HCT116 (cell line): ENCODE measurements around the gene POT1. TPM values are rescaled to one million over a fixed set of nuclear protein-coding genes. Genes with fewer than 3 reads are reported as not detected.

Experiments used
- ATAC-seq: fragments of 200-7000 bp; cut with Tn5 transposase; 2 replicates; pipeline ENCODE4 v1.9.1; 2020; ENCODE audit warnings: mild to moderate bottlenecking, moderate library complexity
- BruUV-seq: library from RNA; stranded (reverse); fragments of 400-500 nt; replicated peaks from 2 replicates; lab custom pipeline; 2021; lab: Mats Ljungman, UMichigan
- CTCF ChIA-PET: fragments of 300-600 bp; sonication (Branson Sonifier 250); formaldehyde crosslinking; loops from one replicate; lab custom pipeline; 2021; ENCODE audit warnings: antibody characterized with exemption; lab: Charles Lee
- POLR2A ChIA-PET: fragments of 300-600, 350-600 bp; sonication (Branson Sonifier 250); formaldehyde crosslinking; loops from one replicate; lab custom pipeline; 2021; ENCODE audit warnings: antibody characterized with exemption; lab: Charles Lee
- RAD21 ChIA-PET, 2 experiments: fragments of 300-600 bp; sonication (Branson Sonifier 250); formaldehyde crosslinking; loops; one replicate each; lab custom pipeline; 2023; ENCODE audit warnings: low total read pairs in 2 of 2; ENCODE audit not compliant: uncharacterized antibody in 2 of 2, unreplicated experiment in 2 of 2, low non-redundant PET in 1 of 2; lab: Charles Lee
- DNase-seq: peaks from one replicate; pipeline ENCODE4 v3.0.0-alpha.2; 2010; ENCODE audit warnings: low read depth, low spot score
- H2AFZ ChIP-seq: fragments of 200-600 bp; shearing (Covaris generic), sonication (generic); 2 replicates; pipeline ENCODE4 v1.6.1; 2017; ENCODE audit warnings: low read depth, mixed run types, mixed read lengths, antibody characterized with exemption, low read length; ENCODE audit not compliant: poor library complexity, severe bottlenecking
- H3K27ac ChIP-seq: 2 replicates; pipeline ENCODE4 v1.5.1; 2012; ENCODE audit warnings: low read depth, low read length
- H3K27me3 ChIP-seq: fragments of 200-600 bp; sonication (generic); 2 replicates; pipeline ENCODE4 v1.6.1; 2016; ENCODE audit warnings: mixed run types, low read length, mixed read lengths; ENCODE audit not compliant: insufficient read depth
- H3K36me3 ChIP-seq, 2 experiments: fragments of 200-500 bp in 1 of 2; fragments of 200-600 bp in 1 of 2; sonication (Bioruptor generic) in 1 of 2; sonication (generic) in 1 of 2; 2 replicates each; pipeline versions ENCODE4 v1.5.1 to v1.6.1; 2014 to 2016; ENCODE audit warnings: low read length in 2 of 2, inconsistent platforms in 1 of 2, mixed read lengths in 1 of 2, mixed run types in 1 of 2; ENCODE audit not compliant: insufficient read depth in 2 of 2, control insufficient read depth in 1 of 2
- H3K4me1 ChIP-seq, 2 experiments: fragments of 200-600 bp in 1 of 2; sonication (generic) in 1 of 2; 2 replicates each; pipeline versions ENCODE4 v1.5.1 to v1.6.1; 2012 to 2017; ENCODE audit warnings: low read length in 2 of 2, inconsistent platforms in 1 of 2, mild to moderate bottlenecking in 1 of 2, mixed read lengths in 1 of 2, mixed run types in 1 of 2, moderate library complexity in 1 of 2; ENCODE audit not compliant: insufficient read depth in 2 of 2, control insufficient read depth in 1 of 2
- H3K4me2 ChIP-seq: fragments of 200-600 bp; sonication (generic); 2 replicates; pipeline ENCODE4 v1.6.1; 2017; ENCODE audit warnings: mixed run types, low read length, mixed read lengths
- H3K4me3 ChIP-seq, 2 experiments: fragments of 200-600 bp in 1 of 2; sonication (generic) in 1 of 2; replicated peaks in 1 of 2; 2 replicates each; pipeline ENCODE4 v1.5.1; 2011 to 2016; ENCODE audit warnings: low read length in 2 of 2, control low read depth in 1 of 2, low read depth in 1 of 2, mild to moderate bottlenecking in 1 of 2, mixed read lengths in 1 of 2, mixed run types in 1 of 2
- H3K79me2 ChIP-seq: fragments of 200-600 bp; sonication (generic); 2 replicates; pipeline ENCODE4 v1.6.1; 2017; ENCODE audit warnings: mild to moderate bottlenecking, mixed run types, low read length, moderate library complexity, mixed read lengths; ENCODE audit not compliant: insufficient read depth
- H3K9ac ChIP-seq: fragments of 200-600 bp; sonication (generic); 2 replicates; pipeline ENCODE4 v1.6.1; 2016; ENCODE audit warnings: low read length, mixed read lengths
- H3K9me2 ChIP-seq: fragments of 200-600 bp; sonication (generic), shearing (Covaris generic); 2 replicates; pipeline ENCODE4 v1.6.1; 2017; ENCODE audit warnings: mixed run types, mild to moderate bottlenecking, moderate library complexity; ENCODE audit not compliant: insufficient read depth
- H3K9me3 ChIP-seq, 2 experiments: fragments of 200-500 bp in 1 of 2; fragments of 200-600 bp in 1 of 2; sonication (Bioruptor generic) in 1 of 2; sonication (generic) in 1 of 2; 2 replicates each; pipeline ENCODE4 v1.6.1; 2014 to 2017; ENCODE audit warnings: low read length in 2 of 2, mixed read lengths in 2 of 2, inconsistent platforms in 1 of 2, low read depth in 1 of 2, mild to moderate bottlenecking in 1 of 2, mixed run types in 1 of 2, moderate library complexity in 1 of 2; ENCODE audit not compliant: control insufficient read depth in 1 of 2, insufficient read depth in 1 of 2
- H4K20me1 ChIP-seq: fragments of 200-600 bp; sonication (generic), shearing (Covaris generic); 2 replicates; pipeline ENCODE4 v1.6.1; 2017; ENCODE audit warnings: mixed run types, mild to moderate bottlenecking, moderate library complexity; ENCODE audit not compliant: insufficient read depth
- CEBPB ChIP-seq: IDR thresholded peaks from 2 replicates; pipeline ENCODE4 v1.6.1; 2012; ENCODE audit warnings: low read depth
- FOSL1 ChIP-seq: IDR thresholded peaks from 2 replicates; pipeline ENCODE4 v1.6.1; 2012; ENCODE audit warnings: low read depth
- RAD21 ChIP-seq: IDR thresholded peaks from 2 replicates; pipeline ENCODE4 v1.6.1; 2012; ENCODE audit warnings: low read depth, mild to moderate bottlenecking
- SIN3A ChIP-seq: IDR thresholded peaks from 2 replicates; pipeline ENCODE4 v1.6.1; 2012; ENCODE audit warnings: low read depth
- TCF7L2 ChIP-seq: IDR thresholded peaks from 2 replicates; pipeline ENCODE4 v1.7.0; 2011; ENCODE audit warnings: borderline replicate concordance, inconsistent platforms; ENCODE audit not compliant: insufficient read depth, insufficient read length; ENCODE audit errors: extremely low read depth
- YY1 ChIP-seq: IDR thresholded peaks from 2 replicates; pipeline ENCODE4 v1.6.1; 2011; ENCODE audit warnings: low read length, low read depth, moderate library complexity, mild to moderate bottlenecking; ENCODE audit not compliant: insufficient replicate concordance; ENCODE audit errors: extremely low read depth
- intact Hi-C: fragments of 100-400 bp; cut with micrococcal nuclease; formaldehyde crosslinking; loops from 2 replicates; pipeline ENCODE4 v1.10.0; 2022
- total RNA-seq: library from RNA; stranded (reverse); gene quantifications from one replicate; pipeline ENCODE4 v1.2.1, GENCODE V29; 2021; ENCODE audit not compliant: unreplicated experiment
- TF ChIP-seq, protein P1 (sequence below): IDR thresholded peaks from 2 replicates; pipeline ENCODE4 v1.6.1; 2012; ENCODE audit warnings: low read depth
- TF ChIP-seq, protein P2 (sequence below): IDR thresholded peaks from 2 replicates; pipeline ENCODE4 v1.6.1; 2012
- TF ChIP-seq, protein P3 (sequence below), 3 experiments: fragments of 200-600 bp in 1 of 3; sonication (generic) in 1 of 3; IDR thresholded peaks in 2 of 3; conservative IDR thresholded peaks in 1 of 3; 2 replicates each; pipeline ENCODE4 v1.5.1; 2012 to 2017; ENCODE audit warnings: low read depth in 2 of 3, low read length in 2 of 3, antibody characterized with exemption in 1 of 3, borderline replicate concordance in 1 of 3, control low read depth in 1 of 3, mild to moderate bottlenecking in 1 of 3, mixed read lengths in 1 of 3, mixed run types in 1 of 3, moderate library complexity in 1 of 3; ENCODE audit not compliant: insufficient read depth in 1 of 3
- TF ChIP-seq, protein P4 (sequence below): IDR thresholded peaks from 2 replicates; pipeline ENCODE4 v1.6.1; 2011; ENCODE audit warnings: mild to moderate bottlenecking, low read length, moderate library complexity; ENCODE audit not compliant: insufficient replicate concordance; ENCODE audit errors: extremely low read depth

Gene POT1
- total RNA-seq, 1 experiment from 2014 or later: 19.5 TPM

DNA sequence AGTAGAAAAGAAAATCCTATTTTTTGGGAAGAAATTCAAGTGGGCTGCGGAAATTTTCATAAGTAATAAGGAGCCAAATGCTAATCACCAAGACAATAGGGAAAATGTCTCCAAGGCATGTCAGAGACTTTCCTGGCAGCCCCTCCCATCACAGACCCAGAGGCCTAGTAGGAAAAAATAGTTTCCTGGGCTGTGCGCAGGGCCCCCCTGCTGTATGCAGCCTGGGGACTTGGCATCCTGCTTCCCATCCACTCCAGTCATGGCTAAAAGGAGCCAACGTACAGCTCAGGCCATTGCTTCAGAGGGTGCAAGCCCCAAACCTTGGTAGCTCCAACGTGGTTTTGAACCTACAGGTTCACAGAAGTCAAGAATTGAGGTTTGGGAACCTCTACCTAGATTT is 12.8 kb upstream of the POT1 start:
- H3K27ac ChIP-seq: no peak overlapping the region
- no peaks in the 10 kb centered on the region for H3K27me3 ChIP-seq
- no peak overlapping the region for H3K9ac ChIP-seq
- H3K9me3 ChIP-seq: no peaks in the 10 kb centered on the region
- BruUV-seq: no TSS peak
- H3K4me3 ChIP-seq: no peak overlapping the region
- H3K79me2 ChIP-seq: no peaks in the 10 kb centered on the region
- CTCF ChIA-PET: no interaction called here
- H3K4me1 ChIP-seq: no peaks in the 10 kb centered on the region
- no peak overlapping the region for H2AFZ ChIP-seq
- TF ChIP-seq, protein P1, sequence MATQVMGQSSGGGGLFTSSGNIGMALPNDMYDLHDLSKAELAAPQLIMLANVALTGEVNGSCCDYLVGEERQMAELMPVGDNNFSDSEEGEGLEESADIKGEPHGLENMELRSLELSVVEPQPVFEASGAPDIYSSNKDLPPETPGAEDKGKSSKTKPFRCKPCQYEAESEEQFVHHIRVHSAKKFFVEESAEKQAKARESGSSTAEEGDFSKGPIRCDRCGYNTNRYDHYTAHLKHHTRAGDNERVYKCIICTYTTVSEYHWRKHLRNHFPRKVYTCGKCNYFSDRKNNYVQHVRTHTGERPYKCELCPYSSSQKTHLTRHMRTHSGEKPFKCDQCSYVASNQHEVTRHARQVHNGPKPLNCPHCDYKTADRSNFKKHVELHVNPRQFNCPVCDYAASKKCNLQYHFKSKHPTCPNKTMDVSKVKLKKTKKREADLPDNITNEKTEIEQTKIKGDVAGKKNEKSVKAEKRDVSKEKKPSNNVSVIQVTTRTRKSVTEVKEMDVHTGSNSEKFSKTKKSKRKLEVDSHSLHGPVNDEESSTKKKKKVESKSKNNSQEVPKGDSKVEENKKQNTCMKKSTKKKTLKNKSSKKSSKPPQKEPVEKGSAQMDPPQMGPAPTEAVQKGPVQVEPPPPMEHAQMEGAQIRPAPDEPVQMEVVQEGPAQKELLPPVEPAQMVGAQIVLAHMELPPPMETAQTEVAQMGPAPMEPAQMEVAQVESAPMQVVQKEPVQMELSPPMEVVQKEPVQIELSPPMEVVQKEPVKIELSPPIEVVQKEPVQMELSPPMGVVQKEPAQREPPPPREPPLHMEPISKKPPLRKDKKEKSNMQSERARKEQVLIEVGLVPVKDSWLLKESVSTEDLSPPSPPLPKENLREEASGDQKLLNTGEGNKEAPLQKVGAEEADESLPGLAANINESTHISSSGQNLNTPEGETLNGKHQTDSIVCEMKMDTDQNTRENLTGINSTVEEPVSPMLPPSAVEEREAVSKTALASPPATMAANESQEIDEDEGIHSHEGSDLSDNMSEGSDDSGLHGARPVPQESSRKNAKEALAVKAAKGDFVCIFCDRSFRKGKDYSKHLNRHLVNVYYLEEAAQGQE: no peak
- TF ChIP-seq, protein P2, sequence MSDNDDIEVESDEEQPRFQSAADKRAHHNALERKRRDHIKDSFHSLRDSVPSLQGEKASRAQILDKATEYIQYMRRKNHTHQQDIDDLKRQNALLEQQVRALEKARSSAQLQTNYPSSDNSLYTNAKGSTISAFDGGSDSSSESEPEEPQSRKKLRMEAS: no peak
- TF ChIP-seq RAD21: no peak
- TF ChIP-seq, protein P3, sequence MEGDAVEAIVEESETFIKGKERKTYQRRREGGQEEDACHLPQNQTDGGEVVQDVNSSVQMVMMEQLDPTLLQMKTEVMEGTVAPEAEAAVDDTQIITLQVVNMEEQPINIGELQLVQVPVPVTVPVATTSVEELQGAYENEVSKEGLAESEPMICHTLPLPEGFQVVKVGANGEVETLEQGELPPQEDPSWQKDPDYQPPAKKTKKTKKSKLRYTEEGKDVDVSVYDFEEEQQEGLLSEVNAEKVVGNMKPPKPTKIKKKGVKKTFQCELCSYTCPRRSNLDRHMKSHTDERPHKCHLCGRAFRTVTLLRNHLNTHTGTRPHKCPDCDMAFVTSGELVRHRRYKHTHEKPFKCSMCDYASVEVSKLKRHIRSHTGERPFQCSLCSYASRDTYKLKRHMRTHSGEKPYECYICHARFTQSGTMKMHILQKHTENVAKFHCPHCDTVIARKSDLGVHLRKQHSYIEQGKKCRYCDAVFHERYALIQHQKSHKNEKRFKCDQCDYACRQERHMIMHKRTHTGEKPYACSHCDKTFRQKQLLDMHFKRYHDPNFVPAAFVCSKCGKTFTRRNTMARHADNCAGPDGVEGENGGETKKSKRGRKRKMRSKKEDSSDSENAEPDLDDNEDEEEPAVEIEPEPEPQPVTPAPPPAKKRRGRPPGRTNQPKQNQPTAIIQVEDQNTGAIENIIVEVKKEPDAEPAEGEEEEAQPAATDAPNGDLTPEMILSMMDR (IDR thresholded peaks at IDR 0.05 in 2 of 3, conservative IDR thresholded peaks at IDR 0.05 in 1 of 3; ENCODE audit: borderline replicate concordance in 1 of 3, insufficient read depth in 1 of 3, low read depth in 2 of 3, low read length in 2 of 3): no peak
- TF ChIP-seq YY1: no peak
- no peak for TF ChIP-seq CEBPB
- TF ChIP-seq TCF7L2: no peak
- TF ChIP-seq SIN3A: no peak
- no peak for TF ChIP-seq FOSL1
- TF ChIP-seq, protein P4, sequence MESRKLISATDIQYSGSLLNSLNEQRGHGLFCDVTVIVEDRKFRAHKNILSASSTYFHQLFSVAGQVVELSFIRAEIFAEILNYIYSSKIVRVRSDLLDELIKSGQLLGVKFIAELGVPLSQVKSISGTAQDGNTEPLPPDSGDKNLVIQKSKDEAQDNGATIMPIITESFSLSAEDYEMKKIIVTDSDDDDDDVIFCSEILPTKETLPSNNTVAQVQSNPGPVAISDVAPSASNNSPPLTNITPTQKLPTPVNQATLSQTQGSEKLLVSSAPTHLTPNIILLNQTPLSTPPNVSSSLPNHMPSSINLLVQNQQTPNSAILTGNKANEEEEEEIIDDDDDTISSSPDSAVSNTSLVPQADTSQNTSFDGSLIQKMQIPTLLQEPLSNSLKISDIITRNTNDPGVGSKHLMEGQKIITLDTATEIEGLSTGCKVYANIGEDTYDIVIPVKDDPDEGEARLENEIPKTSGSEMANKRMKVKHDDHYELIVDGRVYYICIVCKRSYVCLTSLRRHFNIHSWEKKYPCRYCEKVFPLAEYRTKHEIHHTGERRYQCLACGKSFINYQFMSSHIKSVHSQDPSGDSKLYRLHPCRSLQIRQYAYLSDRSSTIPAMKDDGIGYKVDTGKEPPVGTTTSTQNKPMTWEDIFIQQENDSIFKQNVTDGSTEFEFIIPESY: no peak
- DNase-seq (no peak), ATAC-seq (no peak)
- H3K9me2 ChIP-seq: no peaks in the 10 kb centered on the region
- H3K36me3 ChIP-seq: no peaks in the 10 kb centered on the region
- POLR2A ChIA-PET: no interaction called here
- H3K4me2 ChIP-seq: no peak overlapping the region
- intact Hi-C loops: no loop called here
- RAD21 ChIA-PET: no interaction called here
- H4K20me1 ChIP-seq: no peaks in the 10 kb centered on the region
